OCI-LY3 (cell line): Measurements from ENCODE around the gene KCNK13.
"Not testable (repeated sequence)": the region's sequence is repeated elsewhere in the genome, so short reads cannot be mapped to it uniquely, and the experiment has no call there.

ENCODE experiments used
- H2AFZ ChIP-seq: fragments of 200-600, 300-600 bp; shearing (Covaris generic); 2 replicates; pipeline ENCODE4 v1.6.0; 2014; ENCODE audit warnings: antibody characterized with exemption, low read depth, low read length
- H3K27ac ChIP-seq: fragments of 200-600, 300-600 bp; sonication (generic); 2 replicates; pipeline ENCODE4 v1.5.1; 2014; ENCODE audit warnings: mild to moderate bottlenecking, low read length, moderate library complexity, mixed read lengths
- H3K27me3 ChIP-seq: fragments of 200-600, 300-600 bp; sonication (generic); 2 replicates; pipeline ENCODE4 v1.6.1; 2014; ENCODE audit warnings: low read depth, low read length, mixed read lengths
- H3K36me3 ChIP-seq: fragments of 200-600, 300-600 bp; sonication (generic); replicated peaks from 2 replicates; pipeline ENCODE3; 2014; ENCODE audit warnings: low read depth, low read length, mixed read lengths
- H3K4me1 ChIP-seq: fragments of 300-600, 200-600 bp; sonication (generic); 2 replicates; pipeline ENCODE4 v1.6.1; 2014; ENCODE audit warnings: low read length, mixed read lengths
- H3K4me2 ChIP-seq: fragments of 200-600, 300-600 bp; sonication (generic); 2 replicates; pipeline ENCODE4 v1.6.1; 2014; ENCODE audit warnings: low read length, mixed read lengths
- H3K4me3 ChIP-seq: fragments of 300-600, 200-600 bp; sonication (generic); 2 replicates; pipeline ENCODE4 v1.5.1; 2014; ENCODE audit warnings: antibody characterized with exemption, mild to moderate bottlenecking, low read length, moderate library complexity
- H3K79me2 ChIP-seq: fragments of 300-600, 200-600 bp; shearing (Covaris generic); 2 replicates; pipeline ENCODE4 v1.6.1; 2014; ENCODE audit warnings: mild to moderate bottlenecking, low read length, mixed read lengths
- H3K9ac ChIP-seq: fragments of 300-600, 200-600 bp; shearing (Covaris generic); 2 replicates; pipeline ENCODE4 v1.6.0; 2014; ENCODE audit warnings: mild to moderate bottlenecking, low read length, moderate library complexity
- H3K9me3 ChIP-seq: fragments of 200-600, 300-600 bp; shearing (Covaris generic); 2 replicates; pipeline ENCODE4 v1.6.1; 2014; ENCODE audit warnings: low read length, mixed read lengths; ENCODE audit not compliant: insufficient read depth
- H4K20me1 ChIP-seq: fragments of 200-600, 300-600 bp; sonication (generic); 2 replicates; pipeline ENCODE4 v1.6.1; 2016; ENCODE audit warnings: low read length, mixed read lengths; ENCODE audit not compliant: insufficient read depth
- CTCF ChIP-seq: fragments of 200-600, 300-600 bp; sonication (generic); IDR thresholded peaks from 2 replicates; pipeline ENCODE4 v1.5.1; 2014; ENCODE audit warnings: antibody characterized with exemption, low read length, low read depth
- EZH2phosphoT487 ChIP-seq: fragments of 200-600 bp; shearing (Covaris generic); IDR thresholded peaks from 2 replicates; pipeline ENCODE4 v1.6.1; 2018; ENCODE audit warnings: antibody characterized with exemption, mixed run types, low read depth

The KCNK13 gene

GRCh38 chr14:90024910-90025309 lies 36.9 kb upstream of the KCNK13 start:
- Histone ChIP-seq H3K9ac (no peak overlapping the region), H3K27ac (no peak overlapping the region), H2AFZ (no peak overlapping the region), H3K4me2 (no peak overlapping the region), H3K79me2 (no peaks in the 10 kb centered on the region), H3K4me3 (no peak overlapping the region), H4K20me1 (no peaks in the 10 kb centered on the region), H3K36me3 (peaks cover 58% of the 10 kb centered on the region), H3K27me3 (no peaks in the 10 kb centered on the region), H3K4me1 (no peaks in the 10 kb centered on the region), H3K9me3 (no peaks in the 10 kb centered on the region)
- no peak for TF ChIP-seq CTCF
- TF ChIP-seq EZH2phosphoT487: no peak

- not testable (repeated sequence) for H3K27ac ChIP-seq, H3K4me1 ChIP-seq, H2AFZ ChIP-seq, H4K20me1 ChIP-seq, H3K9me3 ChIP-seq, H3K27me3 ChIP-seq, H3K4me2 ChIP-seq, H3K79me2 ChIP-seq, H3K4me3 ChIP-seq, H3K9ac ChIP-seq
- H3K36me3 ChIP-seq: peaks cover 65% of the 10 kb centered on the region
These were observed 35.2 kb upstream of the KCNK13 start for GRCh38 chr14:90026608-90027007.

GRCh38 chr14:90027842-90028241 lies 34.0 kb upstream of the KCNK13 start:
- H3K27me3 ChIP-seq: no peaks in the 10 kb centered on the region
- no peaks in the 10 kb centered on the region for H3K4me1 ChIP-seq
- H3K36me3 ChIP-seq: peaks cover 64% of the 10 kb centered on the region
- no peak overlapping the region for H3K9ac ChIP-seq
- no peak overlapping the region for H3K4me3 ChIP-seq
- H3K4me2 ChIP-seq: no peak overlapping the region
- H3K79me2 ChIP-seq: no peaks in the 10 kb centered on the region
- H4K20me1 ChIP-seq: no peaks in the 10 kb centered on the region
- no peak overlapping the region for H3K27ac ChIP-seq
- TF ChIP-seq EZH2phosphoT487 (no peak), CTCF (no peak)
- H2AFZ ChIP-seq: no peak overlapping the region
- no peaks in the 10 kb centered on the region for H3K9me3 ChIP-seq

- no peak overlapping the region; the same call in 1 of the 2 replicates for H3K27ac ChIP-seq
- TF ChIP-seq EZH2phosphoT487 (no peak), CTCF (no peak)
- H3K9me3 ChIP-seq: no peaks in the 10 kb centered on the region
- no peak overlapping the region for H3K4me2 ChIP-seq
- peaks cover 19% of the 10 kb centered on the region for H3K4me1 ChIP-seq
- H4K20me1 ChIP-seq: no peaks in the 10 kb centered on the region
- H3K4me3 ChIP-seq: no peak overlapping the region
- H3K79me2 ChIP-seq: no peaks in the 10 kb centered on the region
- H3K36me3 ChIP-seq: peaks cover 56% of the 10 kb centered on the region
- no peak overlapping the region for H2AFZ ChIP-seq
- no peaks in the 10 kb centered on the region for H3K27me3 ChIP-seq
- H3K9ac ChIP-seq: no peak overlapping the region
These were observed 27.6 kb upstream of the KCNK13 start for GRCh38 chr14:90034156-90034555.
